GM19238 (cell line): Measurements from ENCODE around the gene ADARB1.
"Not testable (repeated sequence)": the region's sequence is repeated elsewhere in the genome, so short reads cannot be mapped to it uniquely, and the experiment has no call there.

Experiments
- DNase-seq: peaks from one replicate; pipeline ENCODE4 v3.0.0; 2011; ENCODE audit warnings: low spot score; ENCODE audit not compliant: insufficient read length

ADARB1 gene

DNA sequence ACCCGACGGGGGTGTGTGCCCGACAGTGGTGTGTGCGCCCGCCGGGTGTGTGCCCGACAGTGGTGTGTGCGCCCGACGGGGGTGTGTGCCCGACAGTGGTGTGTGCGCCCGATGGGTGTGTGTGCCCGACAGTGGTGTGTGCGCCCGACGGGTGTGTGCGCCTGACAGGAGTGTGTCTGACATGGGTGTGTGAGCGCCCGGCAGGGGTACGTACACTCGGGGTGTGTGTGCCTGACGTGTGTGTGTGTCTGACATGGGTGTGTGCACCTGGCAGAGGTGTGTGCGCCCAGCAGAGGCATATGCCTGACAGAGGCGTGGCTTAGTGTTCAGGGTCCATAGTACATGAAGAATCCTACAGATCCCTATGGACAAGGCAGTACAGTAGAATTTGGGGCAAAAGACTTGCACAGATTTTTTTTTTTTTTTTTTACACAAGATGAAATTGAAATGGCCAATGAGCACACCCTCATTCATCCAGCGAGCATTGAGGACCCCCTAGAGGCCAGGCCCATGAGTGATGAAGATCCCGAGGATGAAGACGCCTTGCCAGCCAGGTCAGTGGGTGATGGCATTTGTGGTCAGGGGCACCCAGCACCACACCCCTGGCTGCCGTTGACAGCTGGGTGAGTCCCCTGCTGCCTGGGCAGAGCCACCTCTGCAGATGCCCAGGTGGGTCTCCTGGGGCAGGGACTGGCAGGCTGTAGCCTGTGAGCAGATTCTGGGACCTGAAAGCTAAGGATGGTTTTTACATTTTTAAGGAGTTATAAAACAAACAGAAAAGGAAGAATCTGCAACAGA, 60.1 kb downstream of the ADARB1 start:
- DNase-seq: no peak

DNA sequence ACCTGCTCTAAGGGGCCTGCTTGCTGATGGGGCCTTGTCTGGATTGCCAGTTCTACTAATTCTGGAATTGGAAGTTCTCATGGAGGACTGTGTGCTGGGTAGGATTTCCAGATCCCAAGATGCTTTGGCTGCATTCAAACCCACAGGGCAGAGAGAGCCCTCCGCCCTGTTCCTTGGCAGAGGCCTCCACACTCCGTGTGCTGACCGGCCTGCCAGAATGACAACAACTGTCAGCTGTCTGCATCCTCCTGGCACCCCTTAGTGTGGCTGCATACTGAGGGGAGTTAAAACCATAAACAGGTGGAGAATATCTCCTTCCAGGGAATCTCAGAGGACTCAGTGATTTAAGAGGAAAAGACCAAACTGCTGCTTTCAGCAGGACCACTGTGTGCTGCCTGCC, 60.7 kb downstream of the ADARB1 start:
- no peak for DNase-seq

DNA sequence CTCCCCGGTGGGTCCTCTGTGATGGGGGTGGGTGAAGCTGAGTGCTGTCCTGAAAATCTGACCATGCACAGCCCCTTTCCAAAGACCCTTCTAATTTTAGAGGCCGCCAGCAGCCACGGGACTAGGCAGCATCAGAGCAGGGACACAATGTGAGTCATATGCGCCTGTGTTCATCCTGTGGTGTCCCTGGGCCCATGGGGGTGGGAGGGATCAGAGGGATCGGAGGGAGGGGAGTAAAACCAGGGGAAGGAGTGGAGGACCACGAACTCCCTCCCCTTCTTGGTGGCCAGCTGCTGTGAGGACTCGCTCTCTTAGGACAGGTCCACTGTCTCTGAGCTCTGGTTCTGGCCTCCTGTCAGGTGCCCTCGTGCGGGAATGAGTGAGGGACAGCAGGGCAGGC, 61.5 kb downstream of the ADARB1 start:
- DNase-seq: no peak

DNA sequence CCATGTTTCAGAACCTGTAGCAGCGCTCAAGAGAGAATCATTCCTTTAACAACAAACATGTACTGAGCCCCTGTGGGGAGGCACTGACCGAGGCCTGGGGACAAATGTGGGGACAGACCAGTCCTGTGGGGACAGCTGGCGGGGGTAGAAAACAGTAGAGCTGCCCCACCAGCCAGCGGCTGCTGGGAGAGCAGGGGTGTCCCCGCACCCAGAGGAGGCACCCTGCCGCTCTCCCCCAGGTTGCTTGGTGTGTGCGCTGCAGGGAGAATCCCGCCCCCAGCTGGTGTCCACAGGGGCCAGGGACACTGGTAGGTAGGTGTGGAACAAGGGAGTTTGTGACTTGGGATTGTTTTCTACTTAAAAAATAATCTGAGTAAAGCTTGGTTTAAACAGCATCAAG, 62.1 kb downstream of the ADARB1 start:
- DNase-seq: no peak

DNA sequence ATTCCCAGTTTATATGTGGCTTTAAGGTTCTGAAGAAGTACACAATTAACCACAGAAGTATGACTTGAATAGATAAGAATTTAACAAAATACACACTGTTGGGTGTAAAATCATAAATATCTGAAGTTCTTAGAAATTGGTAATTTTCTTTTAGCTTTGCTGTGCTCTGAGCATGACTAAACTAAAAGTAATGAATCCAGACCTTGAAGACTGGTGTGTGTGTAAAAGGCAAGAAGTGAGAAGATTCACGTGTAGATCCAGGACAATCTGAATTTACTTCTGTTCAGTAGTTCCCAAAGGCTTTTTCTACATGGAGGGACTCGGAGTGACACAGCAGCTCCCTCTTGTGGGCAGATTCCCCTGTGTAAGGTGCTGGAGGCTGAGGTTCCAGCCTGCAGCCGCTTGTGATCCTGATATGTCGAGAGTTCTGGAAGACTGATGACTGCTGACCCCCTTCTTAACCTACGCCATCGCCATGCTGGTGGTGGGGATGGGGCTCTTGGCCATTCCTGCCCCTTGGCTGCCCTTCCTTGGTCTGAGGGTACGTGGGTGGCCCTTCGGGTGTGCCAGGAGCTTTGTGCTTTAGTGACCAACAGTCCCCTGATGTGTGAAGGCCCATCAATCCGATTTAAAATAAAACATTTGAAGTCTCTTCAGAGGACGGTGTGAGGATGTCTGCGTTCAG, 62.7 kb downstream of the ADARB1 start:
- DNase-seq: peak; percentile 67

DNA sequence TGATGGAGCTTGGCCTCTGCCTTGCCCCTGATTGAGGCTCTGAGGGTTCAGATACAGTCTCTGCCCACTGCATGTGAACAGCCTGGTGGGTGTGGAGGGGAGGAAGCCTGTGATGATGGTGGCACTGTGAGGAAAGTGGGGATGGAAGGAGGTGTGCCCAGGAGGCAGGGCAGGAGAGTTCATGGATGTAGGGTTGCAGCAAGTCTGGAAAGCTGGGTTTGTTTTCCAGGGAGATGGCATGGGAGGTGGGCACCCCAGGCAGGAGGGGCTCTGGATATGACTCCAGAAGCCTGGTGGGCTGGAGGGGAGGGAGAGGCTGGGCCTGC, 63.2 kb downstream of the ADARB1 start:
- no peak for DNase-seq

DNA sequence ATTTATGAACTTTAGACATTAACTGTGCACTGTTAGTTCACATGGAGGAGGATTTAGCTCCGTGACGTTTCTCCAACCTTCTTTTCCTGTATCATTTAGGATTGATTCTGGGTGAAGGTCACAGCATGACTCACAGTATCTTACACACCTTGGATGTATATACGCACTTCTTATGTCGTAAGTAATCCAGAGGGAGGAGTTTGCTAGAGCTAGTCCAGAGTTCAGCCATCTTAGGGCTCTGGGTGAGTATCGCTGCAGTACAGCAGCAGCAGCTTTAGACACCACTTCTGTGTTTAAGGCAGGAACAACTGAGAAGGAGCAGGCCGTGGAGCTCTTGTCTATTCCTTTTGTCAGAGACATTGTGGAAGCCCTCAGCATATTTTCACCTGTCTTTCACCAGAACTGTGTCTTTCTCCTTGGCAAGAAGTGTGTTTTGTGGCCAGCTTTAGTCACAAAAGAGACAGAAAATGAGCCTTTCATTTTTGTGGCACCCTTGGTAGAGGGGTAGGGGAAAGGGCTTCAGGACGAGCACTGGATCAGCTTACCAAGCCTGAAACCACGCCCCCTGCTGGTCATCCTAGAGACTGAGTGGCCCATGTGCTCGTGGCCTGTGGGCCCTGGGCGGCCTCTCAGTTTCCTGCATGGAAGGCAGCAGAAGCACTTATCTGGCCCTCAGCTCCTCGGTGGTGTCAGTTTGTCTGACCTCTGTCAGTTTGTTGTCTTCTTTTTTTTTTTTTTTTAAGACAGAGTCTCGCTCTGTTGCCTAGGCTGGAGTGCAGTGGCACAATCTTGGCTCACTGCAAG, 64.0 kb downstream of the ADARB1 start:
- DNase-seq: peak; percentile 43

DNA sequence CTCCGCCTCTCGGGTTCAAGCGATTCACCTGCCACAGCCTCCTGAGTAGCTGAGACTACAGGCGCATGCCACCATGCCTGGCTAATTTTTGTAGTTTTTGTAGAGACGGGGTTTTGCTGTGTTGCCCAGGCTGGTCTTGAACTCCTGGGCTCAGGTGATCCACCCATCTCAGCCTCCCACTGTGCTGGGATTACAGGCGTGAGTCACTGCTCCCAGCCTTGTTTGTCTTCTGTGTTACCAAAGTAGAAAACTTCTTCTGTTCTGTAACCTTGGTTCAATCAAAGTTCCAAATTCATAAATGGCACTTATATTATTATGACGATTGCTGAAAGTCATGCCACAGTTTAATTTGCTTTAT, 64.6 kb downstream of the ADARB1 start:
- not testable (repeated sequence) for DNase-seq

DNA sequence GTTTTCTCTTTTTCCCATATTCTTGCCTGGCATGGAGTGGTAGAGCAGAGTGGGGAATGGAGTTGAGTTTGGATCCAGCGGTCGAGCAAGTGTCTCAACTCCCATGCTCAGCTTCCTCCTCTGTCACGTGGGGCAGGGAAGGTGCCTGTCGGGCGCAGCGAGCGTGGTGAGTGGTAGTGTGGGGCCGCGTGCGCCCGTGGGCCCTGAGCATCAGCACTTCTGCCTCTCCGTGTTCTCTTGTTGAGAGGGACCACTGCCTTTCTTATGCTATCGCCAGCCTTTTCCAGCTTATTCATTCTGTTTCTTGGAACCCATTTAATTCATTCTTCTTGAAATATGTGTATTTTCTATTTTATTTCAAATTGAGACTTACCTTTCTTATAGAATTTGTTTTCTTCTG, 65.1 kb downstream of the ADARB1 start:
- no peak for DNase-seq

DNA sequence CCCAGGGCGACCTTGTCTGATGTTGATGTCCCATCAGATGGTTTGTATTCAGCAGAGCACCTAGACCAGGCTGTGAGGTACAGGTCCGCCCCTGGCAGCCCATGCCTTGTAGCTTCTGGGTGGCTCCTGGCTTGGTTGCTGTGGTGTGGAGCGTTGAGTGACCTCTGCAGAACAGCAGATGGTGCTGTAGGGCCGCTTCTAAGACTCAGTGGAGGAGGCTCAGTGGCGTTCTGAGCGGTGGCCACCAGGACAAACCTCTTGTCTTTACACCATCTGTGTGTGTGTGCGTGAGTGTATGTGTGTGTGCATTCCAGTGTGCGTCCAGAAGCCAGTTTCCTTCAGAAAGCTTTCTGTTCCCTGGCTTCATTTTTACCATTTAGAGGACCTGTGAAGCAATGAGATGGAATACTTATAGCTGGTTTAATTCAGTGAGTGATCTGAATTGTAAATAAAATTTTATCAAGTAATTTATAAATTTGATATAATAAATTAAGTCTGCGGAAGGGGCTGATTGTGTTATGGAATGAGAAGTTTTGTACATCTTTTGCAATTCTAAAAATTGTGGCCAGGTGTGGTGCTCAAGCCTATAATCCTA, 66.1 kb downstream of the ADARB1 start:
- peak; percentile 69 for DNase-seq

DNA sequence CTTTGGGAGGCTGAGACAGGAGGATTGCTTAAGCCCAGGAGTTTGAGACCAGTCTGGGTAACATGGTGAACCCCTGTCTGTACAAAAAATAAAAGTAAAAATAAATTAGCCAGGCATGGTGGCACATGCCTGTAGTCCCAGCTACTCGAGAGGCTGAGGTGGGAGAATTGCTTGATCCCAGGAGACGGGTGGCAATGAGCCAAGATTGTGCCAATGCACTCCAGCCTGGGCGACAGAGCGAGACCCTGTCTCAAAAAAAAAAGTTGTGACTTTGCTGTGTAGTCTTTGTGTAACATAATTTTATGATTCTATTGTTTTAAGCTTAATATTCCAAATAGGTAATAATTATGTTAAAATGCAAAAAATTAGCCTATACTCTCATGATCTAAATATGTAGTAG, 66.6 kb downstream of the ADARB1 start:
- DNase-seq: not testable (repeated sequence)

DNA sequence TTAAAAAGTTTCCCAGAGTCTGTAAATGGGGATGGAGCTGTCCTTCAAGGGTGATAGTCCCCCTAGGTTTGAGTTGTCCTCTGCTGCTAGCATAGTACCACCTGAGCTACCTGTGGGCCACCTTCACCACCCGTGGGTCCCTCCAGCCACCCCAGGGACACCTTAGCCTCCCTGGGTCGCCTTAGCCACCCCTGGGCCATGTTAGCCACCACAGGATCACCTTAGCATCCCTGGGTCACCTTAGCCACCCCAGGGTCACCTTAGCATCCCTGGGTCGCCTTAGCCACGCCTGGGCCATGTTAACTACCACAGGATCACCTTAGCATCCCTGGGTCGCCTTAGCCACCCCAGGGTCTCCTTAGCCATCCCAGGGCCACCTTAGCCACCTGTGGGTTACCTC, 67.1 kb downstream of the ADARB1 start:
- DNase-seq: no peak

DNA sequence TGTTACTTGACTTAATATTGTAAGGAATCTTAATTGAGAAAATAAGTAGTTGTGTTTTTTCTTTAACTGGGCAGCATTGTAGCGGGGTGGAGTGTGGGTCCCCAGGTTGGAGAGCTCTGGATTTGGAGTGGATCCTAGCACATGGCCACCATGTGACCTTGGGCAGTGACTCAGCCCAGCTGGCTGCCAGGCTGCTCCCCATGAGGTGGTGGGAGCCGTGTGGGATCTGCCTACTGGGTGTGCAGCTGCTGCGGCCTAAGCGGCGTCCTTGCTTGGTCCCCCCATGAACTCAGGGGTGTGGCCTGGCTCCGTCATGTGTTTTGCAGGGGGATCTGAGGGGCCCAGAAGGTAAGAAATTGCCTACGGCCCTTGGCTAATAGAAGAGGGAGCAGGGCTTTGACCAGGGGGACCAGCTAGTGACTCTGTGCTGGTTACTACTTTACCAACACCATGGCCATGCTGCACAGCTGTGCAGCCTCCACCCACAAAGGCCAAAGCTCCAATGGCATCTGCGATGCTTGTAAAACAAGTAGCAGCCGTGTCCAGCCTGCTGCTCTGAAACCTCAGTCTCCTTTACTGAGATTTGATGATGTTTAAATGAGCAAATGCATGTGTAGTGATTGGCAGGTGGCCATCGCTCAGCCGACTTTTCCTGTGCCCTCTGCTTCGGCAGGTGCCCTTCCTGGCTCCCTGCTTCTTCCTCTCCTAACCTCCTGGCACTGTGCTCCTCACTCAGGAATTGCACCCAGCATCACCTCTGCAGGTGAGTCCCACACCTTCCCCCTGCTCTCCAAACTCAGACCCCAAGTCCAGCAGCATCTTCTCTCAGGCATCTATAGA, 68.3 kb downstream of the ADARB1 start:
- no peak for DNase-seq

DNA sequence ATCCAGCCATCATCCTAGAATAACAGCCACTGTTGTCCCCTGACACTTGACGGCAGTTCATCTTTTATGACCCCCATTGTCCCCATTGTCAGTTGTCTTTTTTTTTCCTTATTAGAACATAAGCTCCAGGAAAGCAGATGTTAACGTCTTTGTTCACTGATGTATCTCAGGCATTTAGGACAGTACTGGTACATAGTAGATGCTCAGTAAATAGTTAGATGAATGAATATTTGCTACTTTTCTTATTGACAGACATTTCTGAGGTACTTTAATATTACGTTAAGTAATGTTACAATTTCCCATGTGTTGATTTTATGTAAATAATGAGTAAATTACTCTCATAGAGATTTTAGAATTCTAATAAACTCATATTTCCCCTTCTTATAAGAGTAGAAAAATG, 69.5 kb downstream of the ADARB1 start:
- DNase-seq: no peak

DNA sequence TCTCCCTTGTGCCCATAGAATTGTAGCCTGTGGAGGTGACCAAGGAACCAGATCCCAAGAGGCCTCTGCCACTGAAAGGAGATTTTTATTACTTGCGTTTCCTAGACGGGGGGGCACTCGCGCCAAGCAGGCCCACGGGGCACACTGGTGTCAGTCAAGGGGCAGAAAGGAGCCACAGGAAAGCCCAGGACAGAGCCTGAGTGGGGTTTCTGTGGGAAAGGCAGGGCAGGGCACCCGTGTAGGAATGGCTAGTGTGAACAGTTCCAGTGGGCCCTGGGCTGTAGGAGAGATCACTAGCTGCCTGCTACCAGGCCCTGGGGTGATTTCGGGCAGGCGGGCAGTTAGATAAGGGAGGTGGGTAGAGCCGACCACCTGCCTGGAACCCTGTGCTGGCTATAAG, 70.8 kb downstream of the ADARB1 start:
- DNase-seq: no peak

DNA sequence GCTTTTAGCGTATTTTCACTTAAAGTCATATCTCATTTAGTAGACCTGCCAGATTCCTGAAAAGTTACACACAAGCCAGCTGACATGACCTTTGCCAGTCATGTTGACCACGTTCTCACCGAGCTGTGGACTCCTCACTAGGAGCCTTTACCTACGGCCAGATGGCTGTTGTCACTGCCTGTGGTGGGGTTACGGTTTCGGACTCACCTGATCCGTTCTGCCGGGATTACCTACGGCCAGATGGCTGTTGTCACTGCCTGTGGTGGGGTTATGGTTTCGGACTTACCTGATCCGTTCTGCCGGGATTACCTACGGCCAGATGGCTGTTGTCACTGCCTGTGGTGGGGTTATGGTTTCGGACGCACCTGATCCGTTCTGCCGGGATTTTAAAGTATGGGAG, 71.5 kb downstream of the ADARB1 start:
- not testable (repeated sequence) for DNase-seq

DNA sequence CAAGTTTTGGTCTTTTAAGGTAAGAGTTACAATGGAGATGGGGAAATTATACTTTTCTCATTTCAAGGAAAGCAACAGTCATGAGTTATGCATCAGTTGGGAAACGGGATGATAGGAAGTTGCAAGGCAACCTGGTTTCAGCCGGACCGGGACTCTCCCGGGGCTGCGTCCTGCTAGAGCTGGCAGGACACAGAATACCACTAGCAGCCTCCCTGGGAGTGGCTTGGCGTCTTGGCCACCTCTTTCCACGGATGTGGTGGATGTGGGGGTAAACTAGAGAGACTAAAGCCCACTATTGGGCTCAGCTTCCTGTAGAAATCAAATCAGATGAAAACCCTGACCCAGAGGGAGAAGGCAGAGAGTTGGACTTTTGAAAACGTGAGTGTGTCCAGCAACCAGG, 71.9 kb downstream of the ADARB1 start:
- DNase-seq: no peak

DNA sequence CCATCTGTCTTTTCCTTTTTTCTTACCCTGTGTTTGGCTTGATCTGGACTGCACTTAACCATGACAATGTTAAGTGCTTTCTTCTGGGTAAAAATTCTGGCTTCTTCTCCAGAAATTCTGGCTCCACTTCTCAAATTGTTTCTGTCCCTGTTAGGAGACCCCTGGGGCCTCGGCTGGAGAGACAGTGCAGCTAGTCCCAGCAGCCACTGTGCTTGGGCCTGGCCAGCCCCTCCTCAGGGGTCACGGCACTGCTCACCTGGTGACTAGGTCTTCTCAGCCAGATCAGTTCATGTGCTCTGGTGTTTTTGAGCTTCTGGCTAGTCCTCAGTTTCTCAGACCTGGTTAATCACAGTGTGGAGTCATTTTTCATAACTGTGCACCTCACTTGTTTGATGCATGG, 72.4 kb downstream of the ADARB1 start:
- DNase-seq: no peak

DNA sequence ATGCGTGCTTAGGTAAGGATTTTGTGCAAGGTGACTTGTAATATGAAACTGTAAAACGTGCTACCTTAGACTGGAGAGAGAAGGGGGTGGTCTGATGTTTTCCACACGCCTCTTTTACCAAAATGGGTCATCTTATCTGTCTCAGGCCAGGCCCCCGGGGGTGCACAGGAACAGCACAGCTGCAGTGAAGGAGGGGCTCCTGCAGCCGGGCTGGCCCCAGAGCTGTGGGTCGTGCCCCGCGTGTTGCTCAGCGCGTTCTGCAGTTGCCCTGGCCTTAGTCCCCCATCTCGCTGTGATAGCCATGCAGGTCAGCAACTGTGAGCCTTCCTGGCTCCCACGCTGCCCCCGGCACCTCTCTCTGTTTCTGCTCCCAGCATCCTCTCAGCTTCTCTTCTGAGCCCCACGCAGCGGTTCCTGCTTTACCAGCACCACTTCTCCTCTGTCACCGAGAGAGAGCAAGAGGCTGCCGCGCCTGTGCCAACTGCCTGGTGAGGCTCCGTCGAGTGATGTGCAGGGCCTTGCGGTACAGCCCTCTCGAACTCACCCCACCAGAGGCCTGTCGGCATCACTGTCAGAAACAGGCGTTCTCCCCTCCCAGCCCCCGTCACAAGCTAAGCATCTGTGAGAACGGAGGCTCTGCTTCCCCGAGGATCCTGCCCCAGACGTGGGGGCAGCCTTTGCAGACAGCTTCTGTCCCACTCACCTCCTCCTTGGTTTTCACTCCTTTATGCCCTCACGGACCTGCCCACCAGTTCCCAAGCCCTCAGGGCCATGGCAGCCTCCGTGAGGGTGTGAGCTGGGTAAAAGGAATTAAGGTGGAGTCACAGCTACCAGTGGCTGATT, 73.3 kb downstream of the ADARB1 start:
- DNase-seq: no peak

DNA sequence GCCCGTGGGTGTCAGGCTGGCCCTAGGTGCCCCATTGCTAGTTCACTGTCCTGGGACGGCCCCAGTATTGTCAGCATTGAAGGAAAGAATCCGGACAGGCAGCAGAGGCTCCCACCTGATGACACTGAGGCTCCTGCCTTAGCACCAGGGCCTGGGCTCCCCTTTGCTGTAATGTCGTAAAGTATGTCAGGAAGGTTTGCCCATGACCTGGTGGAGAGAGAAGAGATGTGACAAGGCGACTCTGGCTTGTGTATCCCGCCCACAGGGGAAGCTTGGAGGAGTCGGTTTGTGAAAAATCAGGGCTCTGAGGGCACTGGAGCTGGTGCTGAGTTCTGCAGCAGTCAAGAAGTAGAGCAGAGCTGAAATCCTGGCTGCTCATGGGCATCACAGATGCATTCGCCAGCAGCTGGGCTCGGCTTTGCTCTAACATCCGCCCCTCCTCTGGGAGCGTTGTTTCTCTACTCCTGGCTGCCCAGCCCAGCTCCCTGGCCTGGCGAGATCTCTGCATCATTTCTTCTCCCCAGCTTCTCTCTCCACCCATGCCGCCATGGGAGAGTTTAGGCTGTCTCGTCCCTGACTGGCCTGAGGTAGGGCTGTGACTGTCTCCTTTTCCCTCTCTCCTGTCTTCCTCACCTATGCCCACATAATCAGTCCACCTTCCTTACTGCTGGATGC, 74.1 kb downstream of the ADARB1 start:
- no peak for DNase-seq
